Coronary artery (tissue), 2 donors: ENCODE data around the gene KIF26B.

ENCODE experiments used
- DNase-seq: peaks from one replicate; pipeline ENCODE4 v3.0.0-alpha.2; 2017; ENCODE audit warnings: low spot score
- H3K27ac ChIP-seq, 2 donors: fragments of 200-600 bp; sonication (generic); one replicate each; pipeline ENCODE4 v1.5.1; 2016 to 2019
- H3K4me3 ChIP-seq: fragments of 200-600 bp; sonication (generic); 2 replicates; pipeline ENCODE4 v1.5.1; 2016; ENCODE audit warnings: mild to moderate bottlenecking, moderate library complexity
- CTCF ChIP-seq: fragments of 200-600 bp; sonication (generic); IDR thresholded peaks from one replicate; pipeline ENCODE4 v1.5.1; 2019; ENCODE audit warnings: antibody characterized with exemption

The KIF26B gene

GRCh38 chr1:245678860-245679411, 524.2 kb downstream of the KIF26B start:
- Histone ChIP-seq H3K27ac (no peak overlapping the region), H3K4me3 (no peak overlapping the region)
- no peak for TF ChIP-seq CTCF
- DNase-seq = no peak

GRCh38 chr1:245679821-245680780, 525.3 kb downstream of the KIF26B start:
- no peak for DNase-seq
- no peak overlapping the region for H3K27ac ChIP-seq
- H3K4me3 ChIP-seq = no peak overlapping the region
- TF ChIP-seq CTCF = no peak

- no peak for DNase-seq
- TF ChIP-seq CTCF = no peak
- no peak overlapping the region for H3K27ac ChIP-seq
- no peak overlapping the region for H3K4me3 ChIP-seq
These were observed 528.1 kb downstream of the KIF26B start for GRCh38 chr1:245682638-245683628.

GRCh38 chr1:245683676-245684075, 528.9 kb downstream of the KIF26B start:
- Histone ChIP-seq H3K27ac (no peak overlapping the region), H3K4me3 (no peak overlapping the region)
- DNase-seq = no peak
- TF ChIP-seq CTCF = no peak

- Histone ChIP-seq H3K27ac (no peak overlapping the region), H3K4me3 (no peak overlapping the region)
- no peak for DNase-seq
- TF ChIP-seq CTCF = no peak
These were observed 529.4 kb downstream of the KIF26B start for GRCh38 chr1:245684166-245684565.

GRCh38 chr1:245684571-245684970, 529.8 kb downstream of the KIF26B start:
- TF ChIP-seq CTCF = no peak
- Histone ChIP-seq H3K4me3 (no peak overlapping the region), H3K27ac (no peak overlapping the region)
- DNase-seq = no peak
